Measurements from ENCODE around the gene TSPAN3.
A peak's percentile ranks its signal among the peaks of the same experiment; 100 is the strongest.

Gene TSPAN3

GRCh38 chr15:77032647-77033416, 38.1 kb downstream of the TSPAN3 start:
- DNase-seq, result no peak

- DNase-seq, result no peak
These were observed 38.8 kb downstream of the TSPAN3 start for GRCh38 chr15:77032052-77032646.

- peak in 1 of 2 donors; percentile 62 for DNase-seq
These were observed 39.4 kb downstream of the TSPAN3 start for GRCh38 chr15:77031376-77032050.

- DNase-seq, result no peak
These were observed 40.0 kb downstream of the TSPAN3 start for GRCh38 chr15:77030928-77031375.

- no peak for DNase-seq
These were observed 40.6 kb downstream of the TSPAN3 start for GRCh38 chr15:77030048-77030927.

GRCh38 chr15:77029166-77030047, 41.5 kb downstream of the TSPAN3 start:
- no peak for DNase-seq

- DNase-seq, result no peak
These were observed 42.3 kb downstream of the TSPAN3 start for GRCh38 chr15:77028451-77029165.

- no peak for DNase-seq
These were observed 43.0 kb downstream of the TSPAN3 start for GRCh38 chr15:77027697-77028450.

- DNase-seq, result no peak
These were observed 43.7 kb downstream of the TSPAN3 start for GRCh38 chr15:77027111-77027696.

- DNase-seq, result no peak
These were observed 44.3 kb downstream of the TSPAN3 start for GRCh38 chr15:77026501-77027110.

- no peak for DNase-seq
These were observed 44.9 kb downstream of the TSPAN3 start for GRCh38 chr15:77025941-77026411.

GRCh38 chr15:77025083-77025901, 45.6 kb downstream of the TSPAN3 start:
- DNase-seq, result no peak

GRCh38 chr15:77024273-77025082, 46.4 kb downstream of the TSPAN3 start:
- DNase-seq, result peak; percentile 58 to 69

- no peak for DNase-seq
These were observed 47.2 kb downstream of the TSPAN3 start for GRCh38 chr15:77023576-77024272.

- no peak for DNase-seq
These were observed 48.0 kb downstream of the TSPAN3 start for GRCh38 chr15:77022646-77023575.
